Tibial nerve (tissue), 4 donors: Measurements from ENCODE around the gene TMEM171.

Experiments
- CTCF ChIP-seq, 5 experiments: fragments of 200-600 bp in 3 of 5; fragments of 450-650 bp in 2 of 5; sonication (generic) in 3 of 5; IDR thresholded peaks; one replicate each; pipeline ENCODE4 v1.5.1; 2016 to 2019; ENCODE audit warnings: antibody characterized with exemption in 5 of 5, mild to moderate bottlenecking in 3 of 5, moderate library complexity in 2 of 5
- EP300 ChIP-seq, 2 donors: sonication (generic); formaldehyde crosslinking; IDR thresholded peaks; one replicate each; pipeline ENCODE4 v1.6.1; 2017; ENCODE audit warnings: antibody characterized with exemption in 2 of 2, mild to moderate bottlenecking in 1 of 2

GRCh38 chr5:73126381-73126780 lies 6.0 kb downstream of the TMEM171 start:
- TF ChIP-seq CTCF (IDR thresholded peaks at IDR 0.05) (no peak), EP300 (IDR thresholded peaks at IDR 0.05) (no peak)
